ENCODE measurements around the gene RIPPLY1. TPM values are rescaled to one million over a fixed set of nuclear protein-coding genes. Genes with fewer than 3 reads are reported as not detected.

RIPPLY1 gene
- total and polyA plus RNA-seq, 8 donors: 0.28 to 0.40 (median 0.36) TPM; not detected in 2

DNA sequence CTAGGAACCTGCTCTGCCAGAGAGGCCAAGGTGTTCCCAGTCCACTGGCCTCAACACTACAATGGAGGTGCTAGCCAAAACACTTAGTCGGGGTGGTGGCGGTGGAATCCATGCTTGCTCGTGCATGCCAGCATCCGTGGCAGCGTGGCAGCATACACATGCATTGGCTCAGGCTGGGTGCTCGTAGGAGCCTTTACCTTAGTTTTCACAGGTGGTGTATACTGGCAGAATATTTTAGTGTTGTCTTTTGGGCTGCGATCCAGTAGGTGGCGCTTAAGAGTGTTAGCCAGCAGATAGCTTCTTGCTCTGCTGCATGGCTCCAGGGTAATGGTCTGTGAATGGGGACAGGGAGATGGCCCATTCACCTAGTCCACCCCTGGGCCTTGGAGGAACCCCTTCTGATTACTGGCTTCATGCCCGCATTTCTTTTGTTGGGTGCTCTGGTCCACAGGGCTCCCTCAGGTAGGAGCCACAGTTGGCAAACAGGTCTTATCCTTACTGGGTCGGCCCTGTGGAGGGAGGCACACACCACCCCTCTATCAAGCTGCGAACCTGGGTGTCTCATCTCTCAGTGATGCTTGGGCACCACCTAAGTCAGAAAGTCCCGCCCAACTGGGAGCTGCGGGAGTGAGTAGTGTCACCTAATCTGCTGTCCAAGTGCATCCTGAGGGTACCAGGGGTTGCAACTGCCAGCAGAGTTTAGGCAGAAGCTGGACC is 40.0 kb downstream of the RIPPLY1 start:
- Histone ChIP-seq H3K4me1 (no peaks in the 10 kb centered on the region), H3K27me3 (no peaks in the 10 kb centered on the region), H3K9me3 (no peaks in the 10 kb centered on the region), H3K4me3 (no peak overlapping the region), H3K36me3 (no peaks in the 10 kb centered on the region), H3K27ac (no peak overlapping the region)
- ATAC-seq: peak; percentile 58
- intact Hi-C loops (cut with DNase I): no loop called here
- DNase-seq: peak in 1 of 4 donors; percentile 0
- TF ChIP-seq, protein P1, sequence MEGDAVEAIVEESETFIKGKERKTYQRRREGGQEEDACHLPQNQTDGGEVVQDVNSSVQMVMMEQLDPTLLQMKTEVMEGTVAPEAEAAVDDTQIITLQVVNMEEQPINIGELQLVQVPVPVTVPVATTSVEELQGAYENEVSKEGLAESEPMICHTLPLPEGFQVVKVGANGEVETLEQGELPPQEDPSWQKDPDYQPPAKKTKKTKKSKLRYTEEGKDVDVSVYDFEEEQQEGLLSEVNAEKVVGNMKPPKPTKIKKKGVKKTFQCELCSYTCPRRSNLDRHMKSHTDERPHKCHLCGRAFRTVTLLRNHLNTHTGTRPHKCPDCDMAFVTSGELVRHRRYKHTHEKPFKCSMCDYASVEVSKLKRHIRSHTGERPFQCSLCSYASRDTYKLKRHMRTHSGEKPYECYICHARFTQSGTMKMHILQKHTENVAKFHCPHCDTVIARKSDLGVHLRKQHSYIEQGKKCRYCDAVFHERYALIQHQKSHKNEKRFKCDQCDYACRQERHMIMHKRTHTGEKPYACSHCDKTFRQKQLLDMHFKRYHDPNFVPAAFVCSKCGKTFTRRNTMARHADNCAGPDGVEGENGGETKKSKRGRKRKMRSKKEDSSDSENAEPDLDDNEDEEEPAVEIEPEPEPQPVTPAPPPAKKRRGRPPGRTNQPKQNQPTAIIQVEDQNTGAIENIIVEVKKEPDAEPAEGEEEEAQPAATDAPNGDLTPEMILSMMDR (IDR thresholded peaks at IDR 0.05): peak in 1 of 2 donors; percentile 22

Other genes starting within 250 kb of the RIPPLY1 start
- 10 to 100 TPM; 13.3 to 20.8 TPM for gene RNF128, start 176.6 kb downstream of the RIPPLY1 start, total RNA-seq
- 1 to 10 TPM in 4 of 6 donors, under 1 TPM in 2; 0.86 to 2.9 (median 1.5) TPM for gene RNF128, start 176.6 kb downstream of the RIPPLY1 start, polyA plus RNA-seq (ENCODE audit: insufficient read length in 6 of 6)
- gene TBC1D8B, start 100.7 kb downstream of the RIPPLY1 start, total RNA-seq: 10 to 100 TPM; 10.2 to 13.3 TPM
- 10 to 100 TPM in 4 of 6 donors, 1 to 10 TPM in 2; 9.6 to 12.4 (median 10.4) TPM for gene TBC1D8B, start 100.7 kb downstream of the RIPPLY1 start, polyA plus RNA-seq (ENCODE audit: insufficient read length in 6 of 6)
- gene CLDN2, start 17.1 kb upstream of the RIPPLY1 start, total RNA-seq: 1 to 10 TPM in 1 of 2 donors, under 1 TPM in 1; 0.16 to 2.9 TPM
- gene CLDN2, start 17.1 kb upstream of the RIPPLY1 start, polyA plus RNA-seq (ENCODE audit: insufficient read length in 6 of 6): 10 to 100 TPM; 33.9 to 85.8 (median 66.8) TPM
- 10 to 100 TPM; 12.8 to 26.2 TPM for gene MORC4, start 96.9 kb upstream of the RIPPLY1 start, total RNA-seq
- gene MORC4, start 96.9 kb upstream of the RIPPLY1 start, polyA plus RNA-seq (ENCODE audit: insufficient read length in 6 of 6): 10 to 100 TPM; 35.9 to 45.5 (median 38.8) TPM
- 10 to 100 TPM; 11.8 to 17.2 TPM for gene RBM41, start 215.5 kb upstream of the RIPPLY1 start, total RNA-seq
- gene RBM41, start 215.5 kb upstream of the RIPPLY1 start, polyA plus RNA-seq (ENCODE audit: insufficient read length in 6 of 6): 10 to 100 TPM; 18.6 to 32.2 (median 26.6) TPM